Stimulated activated CD8-positive, alpha-beta memory T cell treated with anti-CD3 and anti-CD28 coated beads, Interleukin-12 subunit alpha, Interleukin-12 subunit beta, amount 100 ng/mL, for 24 hours (primary cell): ENCODE results near the gene ZFAND2B.
"Not testable (repeated sequence)": the region's sequence is repeated elsewhere in the genome, so short reads cannot be mapped to it uniquely, and the experiment has no call there.

Experiments used
- DNase-seq: peaks from one replicate; pipeline ENCODE4 v3.0.0-alpha.2; 2020; ENCODE audit errors: extremely low read depth

ZFAND2B gene

DNA sequence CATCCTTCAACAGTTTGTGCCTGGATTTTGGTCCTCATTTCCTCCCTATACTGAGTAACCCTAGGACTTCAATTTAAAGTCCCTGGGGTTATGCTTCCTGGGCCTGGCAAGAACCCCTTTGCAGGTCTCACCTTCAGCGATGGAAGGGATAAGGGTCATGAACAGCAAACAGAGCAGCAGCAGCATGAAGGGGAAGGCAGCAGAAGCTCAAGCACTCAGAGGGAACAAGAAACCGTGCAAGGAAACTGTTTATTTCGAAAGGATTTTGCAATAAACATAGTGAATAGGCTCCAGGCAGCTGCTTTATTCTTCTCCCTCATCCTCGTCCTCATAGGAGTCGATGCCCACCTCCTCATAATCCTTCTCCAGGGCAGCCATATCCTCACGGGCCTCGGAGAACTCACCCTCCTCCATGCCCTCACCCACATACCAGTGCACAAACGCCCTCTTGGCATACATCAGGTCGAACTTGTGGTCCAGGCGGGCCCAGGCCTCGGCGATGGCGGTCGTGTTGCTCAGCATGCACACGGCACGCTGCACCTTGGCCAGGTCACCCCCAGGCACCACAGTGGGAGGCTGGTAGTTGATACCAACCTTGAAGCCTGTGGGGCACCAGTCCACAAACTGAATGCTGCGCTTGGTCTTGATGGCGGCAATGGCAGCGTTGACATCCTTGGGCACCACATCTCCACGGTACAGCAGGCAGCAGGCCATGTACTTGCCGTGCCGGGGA, 43.6 kb downstream of the ZFAND2B start:
- no peak for DNase-seq

DNA sequence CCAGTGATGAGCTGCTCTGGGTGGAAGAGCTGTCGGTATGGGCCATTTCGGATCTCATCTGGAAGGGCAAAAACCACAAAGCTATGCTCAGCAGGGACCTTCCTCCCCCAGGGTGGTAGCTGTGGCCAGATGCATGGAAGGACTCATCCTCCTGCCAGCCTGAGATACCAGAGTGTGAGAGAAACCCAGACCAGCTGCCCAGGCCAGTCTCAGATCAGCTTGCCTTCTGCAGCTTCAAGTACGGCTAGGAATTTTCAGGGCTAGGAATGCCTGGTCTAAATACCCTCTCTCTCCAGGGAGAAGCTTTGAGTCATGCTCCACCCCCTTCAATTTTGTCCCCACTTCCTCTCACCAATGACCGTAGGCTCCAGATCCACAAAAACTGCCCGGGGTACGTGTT, 45.1 kb downstream of the ZFAND2B start:
- DNase-seq: no peak

DNA sequence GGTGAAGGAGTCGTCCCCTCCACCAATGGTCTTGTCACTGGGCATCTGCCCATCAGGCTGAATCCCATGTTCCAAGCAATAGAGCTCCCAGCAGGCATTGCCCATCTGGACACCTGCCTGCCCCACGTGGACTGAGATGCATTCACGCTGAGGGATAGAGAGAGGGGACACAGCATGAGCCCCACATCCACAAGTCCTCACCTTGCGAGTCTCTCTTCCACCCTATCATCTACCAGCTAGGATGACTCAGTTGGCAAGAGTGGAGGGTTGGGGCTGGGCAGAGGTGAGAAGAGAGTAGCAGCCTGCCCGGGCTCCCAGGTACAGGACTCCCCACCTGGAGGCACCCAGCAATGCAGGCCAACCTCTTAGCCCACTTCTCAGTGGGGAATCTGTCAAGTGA, 45.5 kb downstream of the ZFAND2B start:
- no peak for DNase-seq

DNA sequence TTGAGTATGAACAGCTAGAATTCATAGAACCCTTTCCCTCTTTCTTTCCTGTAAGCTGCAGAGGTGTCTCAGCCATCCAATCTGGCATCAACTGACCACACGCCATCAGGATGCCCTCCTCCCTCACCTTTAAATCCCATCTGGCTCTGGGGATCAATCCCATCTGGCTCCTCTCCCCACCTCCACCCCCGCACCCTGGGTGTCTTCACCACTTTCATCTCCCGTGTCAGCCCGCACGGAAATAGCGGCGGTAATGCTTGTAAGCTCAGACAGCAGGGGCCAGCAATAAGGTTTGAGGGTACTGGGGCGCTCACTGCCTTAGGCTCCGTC, 46.0 kb downstream of the ZFAND2B start:
- no peak for DNase-seq

DNA sequence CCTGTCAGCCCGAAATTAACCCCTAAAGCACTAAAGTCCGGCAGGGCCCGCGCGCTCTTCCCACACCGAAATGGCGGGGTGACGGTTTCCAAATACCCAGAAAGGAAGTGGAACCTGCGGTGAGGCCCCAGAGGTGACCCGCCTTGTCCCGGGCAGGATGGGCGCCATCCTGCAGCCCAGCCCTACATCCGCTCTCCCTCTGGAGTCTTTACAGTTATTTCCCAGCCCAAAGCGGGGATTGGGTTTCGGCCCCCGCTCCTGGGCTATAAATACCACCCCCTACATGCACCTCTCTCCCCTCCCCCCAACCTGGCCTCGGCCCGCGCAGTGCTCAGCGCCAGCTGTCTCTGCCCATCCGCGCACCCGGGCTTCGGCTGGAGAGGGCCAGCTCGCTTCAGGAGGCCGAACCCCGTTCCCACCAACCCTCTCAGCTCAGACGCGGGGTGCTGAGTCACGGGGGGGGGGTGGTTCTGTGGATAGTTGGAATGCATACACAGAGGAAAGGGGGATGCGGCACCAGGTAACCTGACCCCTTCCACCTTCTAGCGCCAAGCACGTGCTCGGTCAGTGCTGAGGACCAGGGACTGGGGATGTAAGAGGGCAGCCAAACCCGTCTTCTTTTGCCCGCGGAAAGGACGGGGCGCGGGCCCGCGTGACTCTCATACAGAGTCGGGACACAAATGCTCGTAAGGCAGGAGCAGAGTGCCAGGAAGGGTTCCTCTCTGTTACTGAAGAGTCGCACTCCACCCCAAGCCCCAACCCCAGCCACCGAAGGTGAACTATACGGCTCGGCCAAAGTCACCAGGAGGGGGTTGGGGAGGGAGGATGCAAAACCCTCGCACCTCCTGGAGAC, 46.5 kb downstream of the ZFAND2B start, which contains the start of gene TUBA4B:
TUBA4B (plus strand) TSS at position 344 of the 853 bp plus-strand sequence; CDS start at position 509, 165 bp downstream.
- DNase-seq: no peak

DNA sequence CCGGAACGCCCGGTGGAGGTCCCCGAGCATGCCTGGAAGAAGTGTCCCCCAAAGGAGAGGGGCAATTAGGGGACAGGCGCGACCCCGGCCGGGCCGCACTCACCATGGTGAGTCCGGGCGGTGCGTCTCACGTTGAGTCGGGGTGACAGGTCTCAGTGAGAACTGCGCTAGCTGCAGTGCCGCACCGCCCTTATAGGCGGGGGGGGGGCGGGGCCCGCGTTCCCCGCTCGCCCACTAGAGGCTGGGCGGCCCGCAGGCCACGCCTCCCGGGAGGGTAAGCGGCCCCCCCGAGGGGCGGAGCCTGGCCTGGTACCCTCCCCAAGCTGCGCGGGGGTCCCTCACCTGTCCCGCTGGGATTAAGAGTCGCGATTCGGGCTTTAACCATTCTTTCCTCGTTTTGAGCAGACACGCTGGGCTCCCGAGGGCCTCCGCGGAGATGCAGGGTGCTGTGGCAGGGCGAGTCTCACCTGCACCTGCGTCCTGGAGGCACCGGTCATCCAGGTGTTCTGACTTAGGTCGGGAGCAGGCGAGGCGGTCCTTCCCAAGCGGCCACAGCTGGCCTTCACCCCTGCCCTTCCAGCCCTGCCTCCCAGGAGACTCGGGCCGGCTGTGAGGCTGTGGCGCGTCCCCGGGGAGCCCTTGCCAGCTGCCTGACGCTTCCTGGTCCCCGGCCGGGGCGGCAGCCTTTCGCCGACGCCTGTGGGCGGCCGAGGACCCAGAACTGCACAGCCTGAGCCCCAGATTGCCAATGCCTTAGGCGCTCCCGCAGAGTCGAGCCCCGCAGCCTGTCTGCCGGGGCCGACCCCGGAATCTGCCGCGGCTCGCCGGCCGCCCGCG, 47.4 kb downstream of the ZFAND2B start, which contains the start of gene TUBA4A:
TUBA4A (minus strand) TSS at position 166 of the 837 bp plus-strand sequence; CDS start at position 106, 60 bp downstream.
- peak; percentile 76 for DNase-seq

DNA sequence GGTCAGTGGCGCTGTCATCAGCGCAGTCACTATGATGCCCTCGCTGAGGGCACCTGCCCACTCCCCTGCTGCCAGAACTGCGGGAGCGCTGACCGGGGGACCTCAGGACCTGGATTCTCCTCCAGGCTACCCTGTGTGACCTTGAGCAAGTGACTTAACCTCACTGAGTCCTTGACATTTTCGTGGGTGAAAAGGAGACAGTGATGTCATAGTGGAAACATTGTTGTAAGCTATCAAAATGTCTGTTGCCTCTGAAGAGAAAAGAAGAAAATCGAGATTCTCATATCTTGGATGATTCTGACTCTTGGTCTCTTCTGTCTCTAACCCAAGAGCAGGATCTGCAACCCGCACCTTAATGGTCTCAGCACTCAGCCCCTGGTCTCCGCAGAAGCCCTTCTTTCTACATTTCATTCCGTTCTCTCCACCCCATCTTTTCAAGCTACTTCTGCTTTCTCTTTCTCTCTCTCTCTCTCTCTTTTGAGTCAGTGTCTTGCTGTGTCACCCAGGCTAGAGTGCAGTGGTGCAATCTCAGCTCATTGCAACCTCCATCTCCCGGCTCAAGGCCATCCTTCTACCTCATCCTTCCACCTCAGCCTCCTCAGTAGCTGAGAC, 48.1 kb downstream of the ZFAND2B start:
- DNase-seq: no peak

DNA sequence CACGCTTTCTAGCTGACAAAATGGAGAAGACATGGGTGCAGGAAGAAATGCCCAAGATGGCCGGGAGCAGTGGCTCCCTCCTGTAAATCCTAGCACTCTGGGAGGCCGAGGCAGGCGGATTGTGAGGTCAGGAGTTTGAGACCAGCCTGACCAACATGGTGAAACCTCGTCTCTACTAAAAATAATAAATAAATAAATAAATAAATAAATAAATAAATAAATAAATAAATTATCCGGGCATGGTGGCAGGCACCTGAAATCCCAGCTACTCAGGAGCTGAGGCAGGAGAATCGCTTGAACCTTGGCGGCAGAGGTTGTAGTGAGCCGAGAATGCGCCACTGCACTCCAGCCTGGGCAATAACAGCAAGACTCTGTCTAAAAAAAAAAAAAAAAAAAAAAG, 52.4 kb downstream of the ZFAND2B start:
- DNase-seq: not testable (repeated sequence)
